CD4-positive, alpha-beta T cell treated with Interleukin-4 for 1 hour (primary cell): ENCODE results near the gene EI24.

Experiments
- DNase-seq, 2 donors: peaks; one replicate each; pipeline ENCODE4 v3.0.0-alpha.2; 2020 to 2022

Gene EI24

DNA sequence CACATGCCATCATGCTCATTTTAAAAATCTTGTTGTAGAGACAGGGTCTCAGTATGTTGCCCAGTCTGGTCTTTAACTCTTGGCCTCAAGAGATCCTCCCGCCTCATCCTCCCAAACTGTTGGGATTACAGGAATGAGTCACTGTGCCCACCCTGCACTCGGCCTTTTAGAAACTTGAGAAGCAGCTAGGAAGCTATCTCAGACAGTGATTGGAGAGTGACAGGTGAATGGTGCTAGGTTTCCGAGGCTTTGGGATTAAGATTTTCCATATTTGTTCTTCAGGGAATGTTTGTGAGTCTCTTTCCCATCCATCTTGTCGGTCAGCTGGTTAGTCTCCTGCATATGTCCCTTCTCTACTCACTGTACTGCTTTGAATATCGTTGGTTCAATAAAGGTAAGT lies 10.5 kb downstream of the EI24 start:
- DNase-seq, result no peak

DNA sequence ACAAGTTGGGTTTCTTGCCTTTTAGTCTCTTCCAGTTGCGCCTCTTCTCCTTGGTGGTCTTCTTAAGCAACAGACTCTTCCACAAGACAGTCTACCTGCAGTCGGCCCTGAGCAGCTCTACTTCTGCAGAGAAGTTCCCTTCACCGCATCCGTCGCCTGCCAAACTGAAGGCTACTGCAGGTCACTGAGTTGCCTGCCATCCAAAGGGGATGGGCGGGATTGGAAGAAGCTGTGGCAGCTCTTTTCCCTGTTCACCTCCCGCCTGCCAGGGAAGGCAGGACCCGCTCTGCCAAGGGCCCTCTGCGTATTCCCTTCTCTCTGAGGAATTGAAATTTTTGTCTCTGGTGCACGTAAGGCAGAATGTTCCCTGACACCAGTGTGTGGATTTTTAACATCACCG lies 14.2 kb downstream of the EI24 start:
- DNase-seq, result no peak

DNA sequence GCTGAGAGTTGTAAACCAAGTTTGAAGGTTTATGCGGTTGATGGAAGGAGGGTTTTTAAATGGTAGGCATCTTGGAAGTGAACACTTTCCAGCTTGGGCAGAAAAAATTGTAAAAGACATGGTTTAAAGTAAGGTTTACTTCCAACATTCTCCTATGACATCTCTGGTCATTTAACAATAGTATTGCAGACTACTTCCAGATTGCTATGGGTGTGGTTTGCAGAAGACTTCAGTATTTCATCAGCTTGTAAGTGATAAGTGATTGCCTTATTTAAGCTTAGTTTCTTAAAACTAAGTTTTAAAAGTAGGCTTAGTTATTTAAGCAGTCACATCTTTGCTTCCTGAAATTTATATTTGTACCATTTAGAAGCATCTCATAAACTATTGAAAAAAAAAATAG lies 16.2 kb downstream of the EI24 start:
- no peak for DNase-seq

GRCh38 chr11:125586623-125587022 lies 17.3 kb downstream of the EI24 start:
- DNase-seq, result no peak

DNA sequence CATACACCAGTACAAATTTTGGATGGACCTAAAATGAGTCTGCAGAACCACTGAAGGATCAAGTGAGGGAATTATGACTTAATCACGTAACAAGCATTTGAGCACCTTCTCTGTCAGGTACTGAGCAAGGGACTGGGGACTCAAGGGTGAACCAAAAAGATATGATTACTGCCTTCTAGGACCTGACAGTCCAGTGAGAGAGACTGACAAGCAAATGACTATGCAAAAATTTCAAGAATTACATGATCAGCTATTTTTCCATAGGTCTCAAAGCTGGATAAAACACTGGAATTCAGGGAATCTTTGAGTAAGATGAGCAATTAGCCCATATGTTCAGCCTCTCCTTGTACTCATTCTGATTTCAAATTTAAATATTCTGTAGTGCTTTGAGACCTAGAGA lies 18.2 kb downstream of the EI24 start:
- no peak for DNase-seq

- no peak for DNase-seq
Measured at GRCh38 chr11:125588505-125588904, 19.2 kb downstream of the EI24 start.

DNA sequence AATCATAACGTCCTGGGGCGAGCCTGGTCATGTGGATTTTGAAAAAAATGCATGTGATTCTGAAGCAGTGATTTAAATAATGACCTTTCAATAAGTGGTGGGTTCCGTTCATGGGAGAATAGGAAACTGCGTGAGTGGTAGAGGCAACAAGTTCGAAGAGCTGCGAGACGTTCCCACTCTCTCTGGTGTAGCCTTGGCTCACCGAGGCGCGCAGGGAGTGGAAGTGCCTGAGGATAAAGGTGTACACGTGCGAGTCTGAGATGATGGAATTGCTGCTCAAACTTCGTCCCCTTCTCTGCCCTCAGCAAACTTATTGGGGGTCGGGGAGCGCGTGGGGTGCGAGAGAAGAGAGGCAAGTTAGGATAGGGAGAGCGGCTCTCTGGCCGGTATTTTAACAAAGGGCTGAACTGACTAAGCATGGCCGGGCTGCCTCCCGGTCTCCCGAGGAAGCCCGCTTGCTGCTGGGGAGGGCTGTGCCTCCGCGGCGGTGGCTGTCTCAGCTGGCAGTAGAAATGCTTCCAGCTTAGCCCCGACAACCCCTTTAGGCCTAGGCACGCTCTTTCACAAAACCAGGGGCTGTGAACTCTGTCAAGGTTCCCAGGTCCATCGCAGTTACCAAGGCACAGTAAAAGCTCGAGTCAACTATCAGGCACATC lies 22.5 kb downstream of the EI24 start:
- DNase-seq, result peak; percentile 30 to 36

DNA sequence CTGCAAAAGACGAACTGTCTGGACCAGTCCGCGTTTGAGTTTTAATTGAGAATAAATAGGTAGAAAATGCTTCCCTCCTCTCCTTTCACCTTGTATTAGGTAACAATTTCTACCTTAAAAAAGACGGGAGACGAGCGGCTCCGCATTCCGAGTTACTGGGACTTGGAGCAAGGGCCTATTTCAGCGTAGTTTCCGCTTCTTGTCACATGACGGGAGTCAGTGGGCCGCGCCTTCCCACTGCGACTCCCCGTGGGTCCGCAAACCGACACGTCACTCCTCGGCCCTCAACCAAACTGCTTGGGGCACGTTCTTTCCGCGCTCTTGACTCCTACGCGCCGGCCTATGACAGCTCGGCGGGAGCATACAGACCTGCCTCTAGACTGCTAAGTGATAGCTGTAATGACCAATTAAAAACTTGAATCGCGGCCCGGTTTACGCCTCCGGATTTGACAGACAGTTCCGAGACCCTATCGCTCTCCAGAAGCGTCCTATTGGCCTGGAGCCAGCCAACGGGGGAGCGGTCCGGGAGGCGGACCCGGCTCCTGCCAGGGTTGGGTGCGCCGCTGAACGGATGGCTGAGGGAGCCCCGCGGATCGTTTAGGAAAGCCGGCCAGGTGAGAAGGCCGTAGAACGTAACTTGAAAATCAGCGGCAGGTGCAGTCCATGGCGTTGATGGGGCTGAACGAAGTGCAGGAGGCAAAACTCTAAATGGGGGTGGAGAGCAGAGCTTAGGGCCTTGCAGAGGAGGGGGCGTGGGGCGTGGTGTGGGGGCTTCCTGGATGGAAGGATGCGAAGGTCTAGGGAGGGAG lies 23.2 kb downstream of the EI24 start, which contains the start of gene STT3A:
TSS of gene STT3A (plus strand) at position 548 of the 809 bp plus-strand sequence. CDS start 3,064 bp downstream, outside the sequence.
- DNase-seq, result peak; percentile 99 to 100

DNA sequence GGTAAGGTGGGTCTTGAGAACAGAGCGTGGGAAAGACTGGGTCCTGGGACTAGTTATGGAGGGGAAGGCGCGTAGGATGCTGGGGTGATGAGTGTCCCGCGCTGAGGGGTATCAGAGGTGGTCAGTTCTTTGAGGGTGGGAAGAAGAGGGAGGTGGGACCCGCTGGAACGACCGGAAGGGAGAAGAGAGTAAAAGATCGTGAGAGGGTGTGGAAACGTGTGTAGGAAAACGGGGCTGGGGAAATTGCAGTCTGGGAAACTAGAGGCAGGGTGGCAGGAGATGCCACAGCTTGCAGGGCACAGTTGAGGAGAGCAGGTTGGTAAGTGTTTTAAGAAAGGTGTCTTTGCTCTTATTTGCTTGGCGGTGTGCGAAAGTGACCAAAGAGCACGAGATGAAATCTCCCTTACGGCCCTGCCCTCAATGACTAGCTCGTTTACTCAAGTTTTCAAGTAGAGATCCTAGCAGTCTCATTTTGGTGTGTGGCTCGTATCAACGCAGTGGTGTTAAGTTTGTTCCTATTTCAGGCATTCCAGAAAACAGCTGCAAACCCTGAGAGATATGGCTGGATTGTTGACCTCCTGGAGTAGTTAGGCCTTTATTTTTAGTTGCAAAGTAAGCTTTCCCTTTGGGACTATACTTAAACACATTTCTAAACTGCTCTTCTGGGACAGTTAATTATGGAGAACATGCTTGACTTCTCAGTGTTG lies 24.0 kb downstream of the EI24 start:
- peak in 1 of 2 donors; percentile 3 for DNase-seq

GRCh38 chr11:125594958-125595357 lies 25.7 kb downstream of the EI24 start:
- DNase-seq, result no peak

DNA sequence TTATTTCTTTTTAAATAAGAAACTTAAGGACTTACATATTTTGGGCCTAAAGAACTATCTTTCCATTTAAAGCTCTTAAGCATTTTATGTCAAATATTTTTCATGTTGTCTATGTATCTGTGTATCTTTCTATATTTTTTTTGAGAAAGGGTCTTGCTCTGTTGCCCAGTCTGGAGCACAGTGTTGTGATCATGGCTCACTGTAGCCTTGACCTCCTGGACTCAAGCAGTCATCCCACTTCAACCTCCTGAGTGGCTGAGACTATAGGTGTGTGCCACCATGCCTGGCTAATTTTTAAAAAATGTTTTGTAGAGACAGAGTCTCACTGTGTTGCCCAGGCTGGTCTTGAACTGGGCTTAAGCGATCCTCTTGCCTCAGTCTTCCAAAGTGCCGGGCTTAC lies 31.4 kb downstream of the EI24 start:
- no peak for DNase-seq

- DNase-seq, result no peak
Measured at GRCh38 chr11:125603207-125603606, 33.9 kb downstream of the EI24 start.

GRCh38 chr11:125605417-125605816 lies 36.1 kb downstream of the EI24 start:
- DNase-seq, result no peak

- no peak for DNase-seq
Measured at GRCh38 chr11:125609545-125609944, 40.3 kb downstream of the EI24 start.

DNA sequence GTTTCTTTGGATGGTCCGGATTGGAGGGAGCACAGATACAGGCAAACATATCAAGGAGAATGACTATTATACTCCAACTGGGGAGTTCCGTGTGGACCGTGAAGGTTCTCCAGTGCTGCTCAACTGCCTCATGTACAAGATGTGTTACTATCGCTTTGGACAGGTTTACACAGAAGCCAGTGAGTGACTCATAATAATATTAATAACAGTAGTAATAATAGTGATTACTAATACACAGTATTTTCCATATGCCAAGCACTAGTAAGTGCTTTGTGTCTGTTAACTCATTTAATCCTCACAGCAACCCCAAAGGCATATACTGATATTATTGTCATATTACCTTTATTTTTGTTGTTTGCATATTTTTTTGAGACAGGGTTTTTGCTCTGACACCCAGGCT lies 49.1 kb downstream of the EI24 start:
- no peak for DNase-seq

GRCh38 chr11:125621995-125622394 lies 52.7 kb downstream of the EI24 start:
- no peak for DNase-seq

DNA sequence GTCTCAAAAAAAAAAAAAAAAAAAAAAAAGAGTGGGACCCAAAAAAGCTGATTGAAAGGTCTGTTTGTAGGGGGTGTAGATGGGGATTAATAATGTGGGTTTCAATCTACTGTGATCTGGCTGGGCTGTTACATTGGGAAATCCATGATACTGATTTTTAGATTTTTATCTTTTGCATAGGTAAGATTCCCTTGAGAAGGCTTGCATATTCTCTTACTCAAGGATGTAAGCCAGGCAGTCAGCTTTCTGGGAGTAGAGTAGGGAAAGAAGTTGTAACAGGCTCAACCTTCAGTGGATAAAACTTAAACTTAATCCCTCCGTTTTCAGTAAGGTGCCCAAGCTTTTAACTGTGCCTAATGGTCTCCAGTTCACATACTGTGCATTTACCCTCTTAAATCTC lies 53.8 kb downstream of the EI24 start:
- DNase-seq, result no peak

DNA sequence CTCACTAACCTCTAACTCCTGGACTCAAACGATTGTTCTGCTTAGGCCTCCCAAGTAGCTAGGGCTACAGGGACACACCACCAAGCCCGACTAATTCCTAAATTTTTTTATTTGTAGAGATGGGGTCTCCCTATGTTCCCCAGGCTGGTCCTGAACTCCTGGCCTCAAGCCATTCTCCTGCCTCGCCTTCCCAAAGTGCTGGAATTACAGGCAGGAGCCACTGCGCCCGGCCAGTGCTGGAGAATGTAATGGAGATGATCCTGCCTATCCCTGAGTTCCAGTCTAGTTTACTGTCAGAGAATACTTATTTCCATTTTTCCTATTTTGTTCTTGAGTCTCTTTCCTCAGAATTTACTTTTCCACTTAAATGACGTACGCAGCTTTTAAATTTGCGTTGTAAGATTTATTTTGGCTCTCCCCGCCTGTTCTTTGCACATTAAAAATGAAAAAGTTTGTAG lies 55.5 kb downstream of the EI24 start, which contains the start of gene CHEK1:
TSS of gene CHEK1 (plus strand) at position 408 of the 458 bp plus-strand sequence. CDS start 1,606 bp downstream, outside the sequence.
- no peak for DNase-seq

DNA sequence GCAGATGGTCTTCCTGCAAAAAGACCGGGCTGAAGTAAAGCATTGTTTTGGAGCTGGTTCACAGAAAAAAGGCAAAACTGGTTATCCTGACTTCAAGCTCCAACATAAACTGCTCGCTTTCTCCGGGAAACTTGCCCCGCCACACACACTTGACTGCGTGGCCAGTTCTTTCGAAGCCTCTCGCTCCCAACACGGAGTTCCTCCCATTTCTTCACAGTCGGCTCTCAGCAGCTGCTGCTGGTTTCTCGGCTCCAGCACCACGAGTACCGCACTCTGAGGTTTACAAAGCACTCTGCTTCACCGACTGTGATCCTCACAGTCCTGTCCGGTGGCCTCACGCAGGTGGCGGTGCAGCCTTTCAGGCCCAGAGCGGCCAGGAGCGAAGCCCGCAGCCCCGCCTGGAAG lies 56.0 kb downstream of the EI24 start:
- DNase-seq, result no peak

- DNase-seq, result peak; percentile 82 to 88
Measured at GRCh38 chr11:125625630-125626287, 56.5 kb downstream of the EI24 start.

GRCh38 chr11:125626288-125626950 lies 57.1 kb downstream of the EI24 start:
- DNase-seq, result peak; percentile 19 to 48

- DNase-seq, result no peak
Measured at GRCh38 chr11:125627236-125627910, 58.1 kb downstream of the EI24 start.
